Glomerular visceral epithelial cell (primary cell): Measurements from ENCODE around the gene LUZP1.
"Not testable (repeated sequence)": the region's sequence is repeated elsewhere in the genome, so short reads cannot be mapped to it uniquely, and the experiment has no call there.

Source experiments
- DNase-seq: peaks from one replicate; pipeline ENCODE4 v3.0.0-alpha.2; 2016; ENCODE audit errors: extremely low spot score

LUZP1 gene

GRCh38 chr1:23168445-23169194 lies at the start of gene LUZP1:
Gene LUZP1 (minus strand): TSS chr1:23168856.
- peak; percentile 89 for DNase-seq

GRCh38 chr1:23217421-23218115 lies 48.9 kb upstream of the LUZP1 start, which contains the start of gene HTR1D:
Gene HTR1D (minus strand): TSS chr1:23217502. CDS start chr1:23194219, 23,283 bp downstream.
- no peak for DNase-seq

GRCh38 chr1:23216771-23217420 lies 48.2 kb upstream of the LUZP1 start:
- DNase-seq, result no peak

GRCh38 chr1:23215751-23216449 lies 47.2 kb upstream of the LUZP1 start:
- DNase-seq, result no peak

- no peak for DNase-seq
Observed at GRCh38 chr1:23215291-23215690, 46.6 kb upstream of the LUZP1 start.

GRCh38 chr1:23214640-23215039 lies 46.0 kb upstream of the LUZP1 start:
- no peak for DNase-seq

GRCh38 chr1:23211955-23212354 lies 43.3 kb upstream of the LUZP1 start:
- no peak for DNase-seq

GRCh38 chr1:23210963-23211362 lies 42.3 kb upstream of the LUZP1 start:
- DNase-seq, result no peak

GRCh38 chr1:23210351-23210785 lies 41.7 kb upstream of the LUZP1 start:
- peak; percentile 42 for DNase-seq

GRCh38 chr1:23209770-23210169 lies 41.1 kb upstream of the LUZP1 start:
- DNase-seq, result no peak

- no peak for DNase-seq
Observed at GRCh38 chr1:23208527-23208926, 39.9 kb upstream of the LUZP1 start.

GRCh38 chr1:23207733-23208132 lies 39.1 kb upstream of the LUZP1 start:
- not testable (repeated sequence) for DNase-seq

- DNase-seq, result peak; percentile 71
Observed at GRCh38 chr1:23202263-23202749, 33.6 kb upstream of the LUZP1 start.

GRCh38 chr1:23200883-23201282 lies 32.2 kb upstream of the LUZP1 start:
- DNase-seq, result no peak

GRCh38 chr1:23198373-23198772 lies 29.7 kb upstream of the LUZP1 start:
- peak; percentile 80 for DNase-seq

- peak; percentile 98 for DNase-seq
Observed at GRCh38 chr1:23196627-23197328, 28.1 kb upstream of the LUZP1 start.

GRCh38 chr1:23194119-23194984 lies 25.7 kb upstream of the LUZP1 start:
- DNase-seq, result peak; percentile 95

- DNase-seq, result no peak
Observed at GRCh38 chr1:23193391-23194118, 24.9 kb upstream of the LUZP1 start.

GRCh38 chr1:23191199-23191598 lies 22.5 kb upstream of the LUZP1 start:
- no peak for DNase-seq
